Measurements from ENCODE around the gene MRPS34.

The MRPS34 gene

DNA sequence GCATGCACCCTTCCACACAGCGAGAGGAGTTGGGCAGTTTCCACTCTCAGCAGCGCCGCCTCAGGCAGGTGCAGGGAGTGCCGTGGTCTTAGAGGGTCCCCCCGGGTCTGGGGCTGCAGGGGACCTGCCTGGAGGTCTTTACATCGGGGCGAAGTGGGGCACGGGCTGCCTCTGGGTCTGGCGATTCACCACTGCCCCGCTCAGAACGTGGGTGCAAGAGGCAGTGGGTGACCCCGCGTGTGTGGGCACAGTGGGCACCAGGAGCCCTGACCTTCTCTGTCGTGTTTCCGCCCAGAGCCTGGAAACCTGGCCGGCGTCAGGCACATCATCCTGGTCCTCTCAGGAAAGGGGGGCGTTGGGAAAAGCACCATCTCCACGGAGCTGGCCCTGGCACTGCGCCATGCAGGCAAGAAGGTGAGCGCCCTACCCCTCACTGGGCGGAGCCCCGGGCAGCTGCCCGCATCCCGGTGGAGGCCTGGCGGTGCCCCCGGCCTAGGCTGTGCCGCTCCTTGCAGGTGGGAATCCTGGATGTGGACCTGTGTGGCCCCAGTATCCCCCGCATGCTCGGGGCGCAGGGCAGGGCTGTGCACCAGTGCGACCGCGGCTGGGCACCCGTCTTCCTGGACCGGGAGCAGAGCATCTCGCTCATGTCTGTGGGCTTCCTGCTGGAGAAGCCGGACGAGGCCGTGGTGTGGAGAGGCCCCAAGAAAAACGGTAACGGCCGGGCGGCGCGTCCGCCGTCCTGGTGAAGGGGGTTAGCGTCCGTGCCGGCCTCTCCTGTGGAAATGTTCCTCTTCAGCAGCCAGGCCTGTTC, 13.5 kb upstream of the MRPS34 start:
- in situ Hi-C loops (cut with HindIII; ENCODE audit: low pct_ligation_motif_present, low sequenced_read_pairs) = no loop called here
- no peak for DNase-seq
- H3K36me3 ChIP-seq (replicated peaks) = peaks cover 27% of the 10 kb centered on the region
- no peaks in the 10 kb centered on the region for H3K27me3 ChIP-seq (replicated peaks)
- H3K27ac ChIP-seq = no peak overlapping the region
- TF ChIP-seq, protein P1, sequence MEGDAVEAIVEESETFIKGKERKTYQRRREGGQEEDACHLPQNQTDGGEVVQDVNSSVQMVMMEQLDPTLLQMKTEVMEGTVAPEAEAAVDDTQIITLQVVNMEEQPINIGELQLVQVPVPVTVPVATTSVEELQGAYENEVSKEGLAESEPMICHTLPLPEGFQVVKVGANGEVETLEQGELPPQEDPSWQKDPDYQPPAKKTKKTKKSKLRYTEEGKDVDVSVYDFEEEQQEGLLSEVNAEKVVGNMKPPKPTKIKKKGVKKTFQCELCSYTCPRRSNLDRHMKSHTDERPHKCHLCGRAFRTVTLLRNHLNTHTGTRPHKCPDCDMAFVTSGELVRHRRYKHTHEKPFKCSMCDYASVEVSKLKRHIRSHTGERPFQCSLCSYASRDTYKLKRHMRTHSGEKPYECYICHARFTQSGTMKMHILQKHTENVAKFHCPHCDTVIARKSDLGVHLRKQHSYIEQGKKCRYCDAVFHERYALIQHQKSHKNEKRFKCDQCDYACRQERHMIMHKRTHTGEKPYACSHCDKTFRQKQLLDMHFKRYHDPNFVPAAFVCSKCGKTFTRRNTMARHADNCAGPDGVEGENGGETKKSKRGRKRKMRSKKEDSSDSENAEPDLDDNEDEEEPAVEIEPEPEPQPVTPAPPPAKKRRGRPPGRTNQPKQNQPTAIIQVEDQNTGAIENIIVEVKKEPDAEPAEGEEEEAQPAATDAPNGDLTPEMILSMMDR (IDR thresholded peaks at IDR 0.05; ENCODE audit: low read depth, low read length, missing control alignments) = peak; percentile 2
- no peak overlapping the region for H3K4me3 ChIP-seq (ENCODE audit: low read depth, low read length)

DNA sequence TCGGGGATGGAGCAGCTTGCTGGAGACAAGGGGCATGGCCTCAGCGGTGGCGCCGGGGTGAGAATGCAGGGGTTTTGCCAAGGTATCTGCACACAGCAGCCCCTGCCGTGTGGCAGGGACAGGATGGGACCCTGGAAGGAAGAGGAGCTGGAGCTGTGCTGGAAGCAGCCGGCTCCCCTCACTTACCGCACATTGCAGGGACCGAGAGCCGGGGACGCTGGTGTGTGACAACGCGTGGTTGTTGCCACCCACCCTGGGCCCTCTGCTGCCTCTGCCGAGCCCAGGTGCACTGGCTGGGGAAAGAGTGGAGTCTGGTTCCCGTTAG, 12.9 kb upstream of the MRPS34 start:
- H3K36me3 ChIP-seq (replicated peaks) = peaks cover 31% of the 10 kb centered on the region
- in situ Hi-C loops (cut with HindIII; ENCODE audit: low pct_ligation_motif_present, low sequenced_read_pairs) = no loop called here
- no peaks in the 10 kb centered on the region for H3K27me3 ChIP-seq (replicated peaks)
- no peak for DNase-seq
- H3K4me3 ChIP-seq (ENCODE audit: low read depth, low read length) = no peak overlapping the region
- no peak overlapping the region for H3K27ac ChIP-seq
- TF ChIP-seq, protein P1 (IDR thresholded peaks at IDR 0.05; ENCODE audit: low read depth, low read length, missing control alignments) = no peak

DNA sequence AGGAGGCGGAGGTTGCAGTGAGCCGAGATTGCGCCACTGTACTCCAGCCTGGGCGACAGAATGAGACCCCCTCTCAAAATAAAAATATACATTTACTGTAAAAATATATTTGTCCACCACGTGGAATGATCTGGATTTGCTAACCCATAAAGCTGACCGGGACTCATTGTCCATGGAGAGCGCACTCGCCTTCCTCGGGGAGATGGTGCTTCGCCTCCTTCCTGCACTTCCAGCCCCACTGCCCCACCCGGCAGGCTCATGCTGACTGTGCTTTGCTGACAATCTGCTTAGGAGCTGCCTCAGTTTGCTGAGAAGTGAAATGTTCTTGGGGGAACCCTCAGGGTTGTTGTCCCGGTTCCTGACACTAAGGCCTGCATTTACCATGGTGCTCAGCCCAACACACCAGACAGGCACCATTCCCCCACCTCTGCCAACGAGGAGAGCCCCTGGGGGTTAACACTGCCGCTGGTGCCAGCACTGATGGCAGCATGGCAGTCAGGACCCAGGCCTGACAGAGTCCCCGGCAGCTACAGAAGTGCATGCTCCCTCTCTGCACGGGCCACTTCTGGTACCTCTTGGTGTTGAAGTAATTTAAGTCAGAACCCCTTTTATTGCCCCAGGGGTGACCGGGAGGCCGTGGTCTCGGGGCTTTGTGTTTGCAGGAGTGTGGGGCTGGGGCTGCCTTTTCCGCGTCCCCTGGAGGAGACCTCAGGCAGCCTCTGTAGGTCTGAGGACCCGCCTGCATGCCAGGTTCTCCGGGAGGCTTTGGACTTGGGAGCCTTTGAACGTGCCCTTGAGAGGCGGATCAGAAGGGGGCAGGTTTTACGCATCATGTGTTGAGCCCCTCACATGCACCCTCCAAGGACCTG, 12.3 kb upstream of the MRPS34 start:
- in situ Hi-C loops (cut with HindIII; ENCODE audit: low pct_ligation_motif_present, low sequenced_read_pairs) = no loop called here
- H3K27ac ChIP-seq = no peak overlapping the region
- no peaks in the 10 kb centered on the region for H3K27me3 ChIP-seq (replicated peaks)
- peaks cover 33% of the 10 kb centered on the region for H3K36me3 ChIP-seq (replicated peaks)
- H3K4me3 ChIP-seq (ENCODE audit: low read depth, low read length) = no peak overlapping the region
- DNase-seq = no peak
- TF ChIP-seq, protein P1 (IDR thresholded peaks at IDR 0.05; ENCODE audit: low read depth, low read length, missing control alignments) = no peak

DNA sequence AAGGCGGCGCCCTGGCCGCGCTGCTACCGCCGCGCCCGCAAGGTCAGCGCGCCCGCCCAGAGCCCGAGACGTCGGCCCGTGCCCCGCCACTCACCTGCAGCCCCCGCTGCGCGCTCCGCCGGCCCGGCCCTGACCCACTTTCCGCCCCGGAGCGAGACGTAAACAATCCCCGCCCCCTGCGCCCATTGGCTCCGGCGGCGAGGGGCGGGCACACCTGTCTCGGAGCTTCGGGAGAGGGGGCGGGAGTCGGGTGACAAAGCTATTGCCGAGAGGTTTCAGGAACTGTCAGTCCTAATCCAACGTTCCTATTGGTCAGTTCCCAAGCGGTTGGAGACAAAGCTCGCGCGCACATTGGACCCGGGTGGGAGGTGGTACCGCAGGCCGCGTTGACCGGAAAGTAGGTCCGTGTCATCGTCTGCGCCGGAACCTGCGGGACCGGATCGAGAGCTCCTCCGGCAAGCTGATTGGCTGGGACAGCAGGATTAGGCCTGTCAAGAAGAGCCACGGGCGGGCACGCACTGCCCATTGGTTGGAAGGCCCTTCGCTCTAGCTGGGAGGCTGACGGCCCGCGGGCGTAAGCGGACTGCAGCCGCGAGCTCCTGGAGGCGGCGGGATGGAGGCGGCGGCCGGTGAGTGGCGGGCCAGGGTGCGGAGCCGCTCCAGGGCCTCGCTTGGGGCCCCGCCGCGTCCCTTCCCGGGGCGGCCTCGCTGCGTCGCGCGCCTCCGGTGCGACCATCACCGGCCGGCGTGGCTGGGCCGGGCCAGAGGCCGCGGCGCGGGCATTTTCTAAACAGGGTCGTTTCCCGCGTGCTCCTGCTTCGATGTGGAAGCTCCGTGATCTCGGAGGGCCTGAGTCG, 9.7 kb upstream of the MRPS34 start, which contains the start of the genes NUBP2 and SPSB3:
Gene NUBP2 (plus strand): TSS at position 553 of the 857 bp plus-strand sequence. CDS start 61 bp downstream, at position 614.
Gene SPSB3 (minus strand): TSS at position 164 of the 857 bp plus-strand sequence. CDS start 1,088 bp downstream, outside the sequence.
- peak; percentile 100 for DNase-seq
- in situ Hi-C loops (cut with HindIII; ENCODE audit: low pct_ligation_motif_present, low sequenced_read_pairs) = no loop called here
- Histone ChIP-seq H3K27me3 (replicated peaks) (no peaks in the 10 kb centered on the region), H3K27ac (peak within 1 kb of the TSS; percentile 72), H3K36me3 (replicated peaks) (peaks cover 31% of the 10 kb centered on the region), H3K4me3 (ENCODE audit: low read depth, low read length) (peak within 1 kb of the TSS; percentile 88)
- TF ChIP-seq, protein P1 (IDR thresholded peaks at IDR 0.05; ENCODE audit: low read depth, low read length, missing control alignments) = no peak

DNA sequence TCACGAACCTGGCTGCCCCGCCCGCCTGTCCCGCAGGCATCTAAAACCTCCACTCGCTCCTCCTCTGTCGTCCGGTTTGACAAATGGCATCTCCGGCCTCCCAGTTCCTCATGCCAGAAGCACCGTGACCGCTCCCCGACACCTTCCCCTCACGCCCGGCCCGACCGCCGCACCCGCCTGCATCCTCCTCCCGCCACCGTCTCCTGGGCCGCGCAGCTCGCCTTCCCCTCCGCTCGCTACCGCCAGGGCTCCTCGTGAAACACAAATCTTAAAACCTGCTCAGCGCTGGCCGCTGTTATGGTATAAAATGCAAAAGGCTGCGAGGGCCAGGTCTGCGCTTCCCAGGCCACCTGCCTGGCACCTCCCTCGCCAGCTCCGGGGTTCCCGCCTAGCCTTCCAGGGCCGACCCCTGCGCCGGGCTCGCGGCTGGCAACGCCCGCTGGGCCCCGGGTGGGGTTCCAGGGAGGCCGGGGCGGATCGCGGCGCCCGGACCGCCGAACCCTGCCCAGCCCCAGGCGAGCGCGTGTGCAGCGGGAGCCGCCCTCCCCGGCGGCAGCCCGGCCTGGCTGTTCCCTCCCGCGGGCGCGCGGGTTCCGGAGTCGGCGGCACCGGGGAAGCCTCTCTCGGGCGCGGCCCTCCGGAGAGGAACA, 8.9 kb upstream of the MRPS34 start:
- no peaks in the 10 kb centered on the region for H3K27me3 ChIP-seq (replicated peaks)
- in situ Hi-C loops (cut with HindIII; ENCODE audit: low pct_ligation_motif_present, low sequenced_read_pairs) = no loop called here
- TF ChIP-seq, protein P1 (IDR thresholded peaks at IDR 0.05; ENCODE audit: low read depth, low read length, missing control alignments) = peak; percentile 48
- H3K27ac ChIP-seq = peak overlapping the region; percentile 72
- no peak for DNase-seq
- H3K4me3 ChIP-seq (ENCODE audit: low read depth, low read length) = peak overlapping the region; percentile 75
- peaks cover 33% of the 10 kb centered on the region for H3K36me3 ChIP-seq (replicated peaks)
